B cell (primary cell): ENCODE measurements around the gene PRUNE2.

Experiments used
- EZH2 ChIP-seq: IDR thresholded peaks from 2 replicates; pipeline ENCODE4 v1.6.1; 2012; ENCODE audit warnings: borderline replicate concordance, low read depth, mild to moderate bottlenecking, moderate library complexity, low read length; ENCODE audit not compliant: insufficient read depth, poor library complexity, severe bottlenecking
- TF ChIP-seq, protein P1 (sequence below): fragments of 200-600 bp; IDR thresholded peaks from one replicate; pipeline ENCODE4 v1.8.0; 2022; ENCODE audit warnings: antibody characterized with exemption, mild to moderate bottlenecking

DNA sequence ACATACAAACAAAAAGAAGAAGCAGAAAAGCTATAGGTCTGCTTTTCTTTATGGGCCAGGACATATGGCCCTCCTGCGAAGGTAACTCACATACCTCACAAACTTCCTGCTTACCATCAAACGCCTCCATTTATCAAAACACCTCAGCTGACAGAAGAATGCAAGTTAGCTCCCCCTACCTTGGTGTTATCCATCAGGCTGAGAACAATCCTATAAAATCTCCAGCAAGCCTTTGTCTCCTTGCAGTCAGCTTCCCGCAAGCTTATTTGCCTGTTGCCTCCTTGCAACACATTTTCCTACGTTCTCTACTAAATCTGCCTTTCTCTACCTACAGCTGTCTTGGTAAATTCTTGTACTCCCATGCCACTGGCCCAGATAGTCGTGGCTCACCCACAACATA lies 164.4 kb downstream of the PRUNE2 start:
- TF ChIP-seq, protein P1, sequence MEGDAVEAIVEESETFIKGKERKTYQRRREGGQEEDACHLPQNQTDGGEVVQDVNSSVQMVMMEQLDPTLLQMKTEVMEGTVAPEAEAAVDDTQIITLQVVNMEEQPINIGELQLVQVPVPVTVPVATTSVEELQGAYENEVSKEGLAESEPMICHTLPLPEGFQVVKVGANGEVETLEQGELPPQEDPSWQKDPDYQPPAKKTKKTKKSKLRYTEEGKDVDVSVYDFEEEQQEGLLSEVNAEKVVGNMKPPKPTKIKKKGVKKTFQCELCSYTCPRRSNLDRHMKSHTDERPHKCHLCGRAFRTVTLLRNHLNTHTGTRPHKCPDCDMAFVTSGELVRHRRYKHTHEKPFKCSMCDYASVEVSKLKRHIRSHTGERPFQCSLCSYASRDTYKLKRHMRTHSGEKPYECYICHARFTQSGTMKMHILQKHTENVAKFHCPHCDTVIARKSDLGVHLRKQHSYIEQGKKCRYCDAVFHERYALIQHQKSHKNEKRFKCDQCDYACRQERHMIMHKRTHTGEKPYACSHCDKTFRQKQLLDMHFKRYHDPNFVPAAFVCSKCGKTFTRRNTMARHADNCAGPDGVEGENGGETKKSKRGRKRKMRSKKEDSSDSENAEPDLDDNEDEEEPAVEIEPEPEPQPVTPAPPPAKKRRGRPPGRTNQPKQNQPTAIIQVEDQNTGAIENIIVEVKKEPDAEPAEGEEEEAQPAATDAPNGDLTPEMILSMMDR = no peak
- no peak for TF ChIP-seq EZH2
